Measurements from ENCODE around the gene RPL13A.
"Not testable (repeated sequence)": the region's sequence is repeated elsewhere in the genome, so short reads cannot be mapped to it uniquely, and the experiment has no call there.

The RPL13A gene

DNA sequence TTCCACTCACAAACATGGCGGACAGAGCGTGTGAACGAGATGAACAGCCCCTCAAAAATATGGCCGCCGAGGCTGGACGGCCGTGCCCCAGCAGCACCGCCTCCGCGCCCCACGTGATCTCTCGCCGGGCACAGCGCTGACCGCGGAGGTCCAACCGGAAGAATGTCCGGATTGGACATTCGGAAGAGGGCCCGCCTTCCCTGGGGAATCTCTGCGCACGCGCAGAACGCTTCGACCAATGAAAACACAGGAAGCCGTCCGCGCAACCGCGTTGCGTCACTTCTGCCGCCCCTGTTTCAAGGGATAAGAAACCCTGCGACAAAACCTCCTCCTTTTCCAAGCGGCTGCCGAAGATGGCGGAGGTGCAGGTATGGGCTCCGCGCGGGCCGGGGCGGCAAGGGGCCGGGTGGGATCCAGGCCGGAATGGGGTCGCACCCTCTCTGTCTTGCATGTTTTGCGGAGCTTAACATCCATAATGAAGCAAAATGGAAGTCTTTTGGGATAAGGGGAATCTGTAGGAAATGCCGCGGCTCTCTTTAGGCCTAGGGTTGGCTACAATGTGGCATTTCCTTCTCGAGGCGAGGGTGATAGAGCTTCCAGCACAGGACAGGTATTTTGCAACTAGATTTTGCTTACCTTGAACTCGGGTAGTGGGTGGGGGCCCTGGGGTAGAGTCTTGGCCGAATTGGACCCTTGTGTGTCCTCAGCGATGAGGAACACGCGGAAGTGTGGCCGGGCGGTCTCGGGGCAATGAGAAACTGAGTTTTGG, at the start of gene RPL13A:
RPL13A (plus strand) TSS at position 332 of the 769 bp plus-strand sequence; CDS start at position 354, 22 bp downstream.
- peak; percentile 98 for DNase-seq (ENCODE audit: low spot score)

DNA sequence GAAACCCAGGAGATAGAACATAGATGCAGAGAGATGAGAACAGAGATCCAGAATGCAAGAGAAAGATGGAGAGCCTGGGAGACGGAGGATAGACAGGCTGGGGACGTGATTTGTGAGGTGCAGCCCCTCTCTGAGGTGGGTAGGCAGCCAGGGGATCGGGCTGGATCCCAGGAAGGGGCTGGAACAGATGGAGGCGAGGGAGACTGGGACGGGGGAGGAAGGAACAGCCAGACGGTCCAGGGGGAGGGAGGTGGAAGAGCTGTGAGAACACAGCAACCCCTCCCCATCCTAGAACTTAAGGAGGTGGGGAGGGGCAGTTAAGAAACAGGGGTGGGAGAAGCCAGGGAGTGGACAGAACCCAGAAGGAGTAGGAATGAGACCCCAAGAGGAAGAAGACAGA, 49.1 kb upstream of the RPL13A start:
- DNase-seq (ENCODE audit: low spot score), result no peak

DNA sequence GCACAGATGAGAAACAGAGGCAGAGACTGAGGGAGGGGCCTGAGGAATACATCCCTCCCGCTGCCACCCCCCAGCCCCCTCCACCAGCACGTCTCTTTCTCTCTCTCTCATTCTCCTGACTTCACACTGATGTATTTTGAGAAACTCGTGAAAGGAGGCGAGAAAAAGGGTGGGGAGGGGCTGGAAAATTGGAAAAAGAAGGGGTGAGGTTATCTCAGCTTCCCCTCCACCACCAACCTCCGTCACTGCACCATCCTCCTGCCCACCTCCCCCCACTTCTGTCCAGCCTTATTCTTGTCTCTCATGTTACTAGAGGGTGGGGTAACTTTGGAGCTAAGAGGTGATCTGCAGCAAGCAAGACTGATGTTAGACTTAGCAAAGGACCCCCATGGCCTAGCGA, 47.6 kb upstream of the RPL13A start:
- DNase-seq (ENCODE audit: low spot score), result no peak

GRCh38 chr19:49440439-49441209, 46.8 kb upstream of the RPL13A start:
- no peak for DNase-seq (ENCODE audit: low spot score)

DNA sequence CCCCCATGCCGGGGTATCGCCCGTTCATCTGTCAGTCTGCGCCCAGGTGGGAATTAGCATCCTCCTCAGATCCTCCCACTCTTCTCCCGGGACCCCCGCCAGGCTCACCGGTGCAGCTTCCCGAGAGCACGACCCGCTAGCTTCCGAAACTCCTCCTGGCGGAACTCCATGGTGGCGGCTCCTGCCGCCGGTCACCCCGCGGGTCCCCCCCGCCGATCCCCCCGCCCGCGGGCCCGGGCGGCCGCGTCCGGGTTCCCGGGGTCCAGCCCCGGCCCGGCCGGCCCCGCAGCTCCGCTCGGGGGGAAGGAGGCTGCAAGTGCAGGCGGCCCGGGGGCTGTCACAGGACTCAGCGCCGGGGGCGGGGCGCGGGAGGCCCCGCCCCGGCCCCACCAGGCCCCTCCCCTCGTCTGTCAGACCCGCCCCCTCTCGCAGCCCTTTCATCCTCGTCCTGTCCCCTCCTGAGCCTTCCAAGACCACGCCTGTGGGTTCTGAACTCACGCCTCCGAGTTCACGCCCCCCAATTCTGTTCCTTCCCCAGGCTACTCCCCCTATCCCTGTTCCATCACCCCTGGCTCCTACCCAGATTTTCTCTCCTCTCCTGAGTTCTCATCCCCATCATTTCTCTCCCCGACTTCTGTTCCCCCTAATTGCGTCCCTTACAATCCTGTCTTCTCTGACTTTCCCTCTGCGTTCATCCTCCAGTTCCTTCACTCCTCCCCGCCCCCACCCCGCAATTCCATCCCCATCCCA, 46.0 kb upstream of the RPL13A start, which contains the start of gene SLC17A7:
SLC17A7 (minus strand) TSS at position 318 of the 750 bp plus-strand sequence; CDS start at position 170, 148 bp downstream.
- DNase-seq (ENCODE audit: low spot score), result peak; percentile 72

DNA sequence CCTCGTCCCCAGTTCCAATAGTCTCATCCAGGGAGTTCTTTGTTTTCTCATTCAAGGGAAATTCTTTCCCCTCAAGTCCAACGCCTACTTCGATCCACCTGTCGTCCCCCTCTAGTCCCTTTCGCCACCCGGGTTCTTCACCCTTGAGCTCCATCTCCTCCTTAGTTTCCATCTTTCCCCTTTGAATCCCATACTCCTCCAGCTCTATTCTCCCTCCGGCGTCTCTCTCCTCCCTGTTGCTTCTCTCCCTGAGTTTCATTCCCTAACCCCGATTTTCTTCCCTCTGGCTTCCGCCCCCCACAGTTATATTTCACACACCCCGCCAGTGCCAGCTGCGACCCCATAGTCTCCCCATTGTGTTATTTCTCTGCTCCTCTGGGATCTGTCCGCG, 45.5 kb upstream of the RPL13A start:
- no peak for DNase-seq (ENCODE audit: low spot score)

DNA sequence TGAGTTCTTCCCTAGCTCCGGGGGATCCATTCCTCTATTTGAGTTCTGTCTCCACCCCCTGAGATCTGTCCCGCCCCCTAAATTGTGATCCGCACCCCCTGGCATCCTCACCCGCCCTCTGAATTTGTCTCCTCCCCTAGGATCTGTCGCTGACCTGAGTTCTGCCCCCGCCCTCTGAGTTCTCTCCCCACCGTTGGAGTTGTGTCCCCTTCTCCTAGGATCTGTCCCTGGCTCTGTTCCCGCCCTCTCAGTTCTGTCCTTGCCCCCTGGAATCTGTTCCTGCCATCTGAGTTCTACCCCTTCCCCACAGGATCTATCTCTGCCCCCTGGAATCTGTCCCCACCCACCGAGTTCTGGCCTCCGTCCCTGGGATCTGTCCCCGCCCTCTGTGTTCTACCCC, 45.1 kb upstream of the RPL13A start:
- DNase-seq (ENCODE audit: low spot score), result peak; percentile 63

GRCh38 chr19:49442771-49443365, 44.5 kb upstream of the RPL13A start:
- DNase-seq (ENCODE audit: low spot score), result peak; percentile 95

DNA sequence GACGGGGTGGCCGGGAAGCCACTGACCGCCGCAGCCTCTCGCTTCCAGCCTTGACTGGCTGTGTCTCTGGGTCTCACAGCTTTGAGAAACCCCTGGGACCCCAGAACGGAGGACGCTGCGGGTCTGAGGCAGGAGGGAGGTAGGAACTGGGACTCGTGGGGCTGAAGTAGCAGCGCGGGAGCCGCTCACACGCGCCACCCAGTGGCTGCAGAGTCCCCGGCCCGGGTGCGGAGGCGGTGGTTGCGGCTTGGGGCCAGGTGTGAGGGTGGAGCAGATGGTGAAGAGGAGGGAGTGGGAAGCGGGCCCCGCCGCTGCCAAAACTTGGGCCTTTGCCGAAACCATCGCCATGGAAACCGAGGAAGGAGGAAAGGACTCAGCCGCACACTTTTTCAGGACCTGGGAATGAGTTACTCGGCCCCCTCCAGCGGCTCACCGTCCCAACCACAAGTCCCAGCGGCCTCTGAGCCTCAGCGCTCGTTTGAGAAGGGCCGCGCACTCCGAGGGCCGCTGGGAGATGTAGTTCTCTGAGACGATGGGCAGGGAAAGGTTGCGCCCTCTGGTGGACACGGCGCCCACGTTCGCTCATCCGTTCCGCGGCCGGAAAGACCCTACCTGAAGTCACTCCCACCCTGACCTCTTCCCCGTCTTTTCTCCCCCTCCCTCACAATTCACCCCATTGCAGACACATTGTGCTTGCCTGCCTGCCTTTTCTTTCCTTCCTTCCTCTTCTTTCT, 43.9 kb upstream of the RPL13A start:
- DNase-seq (ENCODE audit: low spot score), result peak; percentile 91

DNA sequence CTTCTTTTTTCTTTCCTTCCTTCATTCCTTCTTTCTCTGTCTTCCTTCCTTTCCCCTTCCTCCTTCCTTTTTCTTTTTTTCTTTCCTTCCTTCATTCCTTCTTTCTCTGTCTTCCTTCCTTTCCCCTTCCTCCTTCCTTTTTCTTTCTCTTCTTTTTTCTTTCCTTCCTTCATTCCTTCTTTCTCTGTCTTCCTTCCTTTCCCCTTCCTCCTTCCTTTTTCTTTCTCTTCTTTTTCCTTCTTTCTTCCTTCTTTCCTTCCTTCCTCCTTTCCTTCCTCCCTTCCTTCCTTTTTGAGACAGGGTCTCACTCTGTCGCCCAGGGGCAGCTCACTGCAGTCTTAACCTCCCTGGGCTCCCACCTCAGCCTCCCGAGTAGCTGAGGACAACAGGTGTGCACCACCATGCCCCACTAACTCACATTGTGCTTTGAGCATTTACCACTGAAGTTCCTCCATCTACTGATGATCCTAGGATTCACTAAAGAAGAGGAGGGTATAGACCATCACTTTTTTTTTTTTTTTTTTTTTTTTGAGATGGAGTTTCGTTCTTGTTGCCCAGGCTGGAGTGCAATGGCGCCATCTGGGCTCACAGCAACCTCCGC, 43.2 kb upstream of the RPL13A start:
- not testable (repeated sequence) for DNase-seq (ENCODE audit: low spot score)

DNA sequence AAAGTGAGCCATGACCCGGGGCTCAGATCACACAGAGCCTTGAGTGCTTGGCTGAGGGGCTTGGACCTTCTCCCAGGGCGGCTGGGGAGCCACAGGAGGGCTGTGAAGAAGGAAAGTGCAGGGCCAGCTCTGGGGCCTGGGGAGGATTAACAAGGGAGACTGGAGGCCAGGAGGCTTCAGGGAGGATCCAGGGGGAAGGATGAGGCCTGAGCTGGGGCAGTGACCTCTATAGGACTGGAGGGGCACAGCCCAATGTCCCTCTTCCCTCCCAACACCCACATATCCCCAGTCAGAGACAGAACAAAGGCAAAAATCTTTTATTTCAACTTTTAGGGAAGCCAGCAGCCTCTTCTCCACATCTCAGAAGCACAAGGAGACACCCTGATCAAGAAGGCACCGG, 41.4 kb upstream of the RPL13A start:
- DNase-seq (ENCODE audit: low spot score), result no peak

DNA sequence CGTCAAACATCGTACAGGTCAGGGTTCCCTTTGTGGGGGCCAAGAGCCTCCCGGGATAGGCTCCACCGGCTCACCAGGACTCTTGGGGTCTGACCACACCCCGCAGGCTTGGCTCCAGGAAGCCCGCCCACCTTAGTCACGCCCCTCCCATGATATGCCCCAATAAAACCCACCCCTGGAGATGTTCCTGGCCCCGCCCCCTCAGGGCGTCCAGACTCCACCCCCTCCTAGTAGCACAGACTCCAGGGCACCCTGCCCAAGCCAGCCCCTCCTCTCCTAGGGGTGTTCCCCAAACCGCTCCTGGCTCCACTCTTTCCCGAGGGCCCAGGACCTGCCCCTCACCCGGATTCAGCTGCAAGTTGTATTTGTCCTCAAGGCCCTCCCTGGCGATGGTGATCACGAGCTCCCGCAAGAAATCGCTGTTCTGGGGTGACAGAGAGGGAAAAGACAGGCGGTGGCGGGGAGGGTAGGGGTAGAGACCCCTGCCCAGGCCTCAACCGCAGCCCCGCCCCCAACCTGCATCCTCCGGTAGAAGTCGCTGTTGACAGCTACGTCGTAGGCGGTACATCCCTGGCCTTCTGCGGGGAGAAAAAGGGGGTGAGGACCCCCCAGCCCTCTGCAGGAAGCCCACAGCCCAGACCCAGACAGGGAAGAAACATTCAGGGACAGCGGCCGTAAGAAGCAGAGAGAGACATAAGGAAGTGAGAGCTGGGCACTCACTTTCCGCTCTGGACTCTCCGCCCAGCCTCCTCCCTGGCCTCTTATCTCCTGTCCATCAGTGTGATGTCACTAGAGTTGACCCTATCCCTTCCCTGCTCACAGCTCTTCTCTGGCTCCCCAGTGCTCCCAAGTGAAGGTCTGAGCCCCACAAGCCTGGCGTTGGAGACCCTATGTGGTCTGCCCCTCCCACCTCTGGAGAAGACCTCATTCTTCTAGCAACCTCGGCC, 39.6 kb upstream of the RPL13A start:
- DNase-seq (ENCODE audit: low spot score), result no peak

DNA sequence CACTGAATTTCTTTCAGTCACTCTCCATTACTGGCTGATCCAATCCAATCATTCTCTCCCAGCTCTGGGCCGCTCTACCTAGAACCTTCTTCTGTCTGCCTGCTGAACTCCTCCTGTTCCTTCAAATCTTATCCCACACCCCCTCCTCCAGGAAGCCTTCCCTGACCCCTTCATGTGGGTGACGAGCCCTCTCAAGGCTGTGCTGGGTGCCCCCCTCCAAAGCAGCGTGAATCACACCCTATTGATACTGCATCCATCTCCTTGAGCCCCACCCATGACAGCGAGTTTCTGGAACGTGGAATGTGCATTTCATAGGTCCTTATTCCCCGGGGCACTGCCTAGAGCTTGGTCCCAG, 39.0 kb upstream of the RPL13A start:
- no peak for DNase-seq (ENCODE audit: low spot score)

- DNase-seq (ENCODE audit: low spot score), result no peak
Observed at GRCh38 chr19:49450405-49450804, 37.0 kb upstream of the RPL13A start.

GRCh38 chr19:49451430-49452181, 35.8 kb upstream of the RPL13A start, which contains the start of gene PIH1D1:
Gene PIH1D1 (minus strand): TSS chr19:49451814. CDS start chr19:49451574, 240 bp downstream.
- peak; percentile 92 for DNase-seq (ENCODE audit: low spot score)

GRCh38 chr19:49453013-49453756, 34.2 kb upstream of the RPL13A start, which contains the start of gene ALDH16A1:
Gene ALDH16A1 (plus strand): TSS chr19:49453225. CDS start chr19:49453332, 107 bp downstream.
- peak; percentile 97 for DNase-seq (ENCODE audit: low spot score)

GRCh38 chr19:49453757-49454240, 33.6 kb upstream of the RPL13A start:
- no peak for DNase-seq (ENCODE audit: low spot score)

- DNase-seq (ENCODE audit: low spot score), result no peak
Observed at GRCh38 chr19:49455773-49456172, 31.6 kb upstream of the RPL13A start.
